Panc1 (cell line): Measurements from ENCODE around the gene FBLN2. TPM values are rescaled to one million over a fixed set of nuclear protein-coding genes. Genes with fewer than 3 reads are reported as not detected.

Source experiments
- ATAC-seq: fragments of 200-7000 bp; cut with Tn5 transposase; 2 replicates; pipeline ENCODE4 v1.9.1; 2020; ENCODE audit warnings: mild to moderate bottlenecking, moderate library complexity
- BruUV-seq: library from RNA; stranded (reverse); fragments of 400-500 nt; replicated peaks from 2 replicates; lab custom pipeline; 2021; lab: Mats Ljungman, UMichigan
- CTCF ChIA-PET: fragments of 300-600 bp; sonication (Branson Sonifier 250); formaldehyde crosslinking; loops from one replicate; lab custom pipeline; 2022; ENCODE audit warnings: antibody characterized with exemption; lab: Charles Lee
- POLR2A ChIA-PET: fragments of 300-600 bp; sonication (Branson Sonifier 250); formaldehyde crosslinking; loops from one replicate; lab custom pipeline; 2022; ENCODE audit warnings: antibody characterized with exemption; lab: Charles Lee
- DNase-seq: peaks from one replicate; pipeline ENCODE4 v3.0.0-alpha.2; 2010; ENCODE audit warnings: low read depth, low spot score
- H3K27ac ChIP-seq: 2 replicates; pipeline ENCODE4 v1.5.1; 2011; ENCODE audit warnings: mild to moderate bottlenecking, low read length, inconsistent platforms
- H3K27me3 ChIP-seq: fragments of 200-500 bp; sonication (Bioruptor generic); 2 replicates; pipeline ENCODE4 v1.6.0; 2014; ENCODE audit warnings: low read length, inconsistent platforms; ENCODE audit not compliant: control insufficient read depth, insufficient read depth
- H3K36me3 ChIP-seq: fragments of 200-500 bp; sonication (Bioruptor generic); 2 replicates; pipeline ENCODE4 v1.5.1; 2014; ENCODE audit warnings: inconsistent platforms, mild to moderate bottlenecking, low read length, moderate library complexity; ENCODE audit not compliant: control insufficient read depth, insufficient read depth
- H3K4me1 ChIP-seq: 2 replicates; pipeline ENCODE4 v1.5.1; 2011; ENCODE audit warnings: inconsistent platforms, mild to moderate bottlenecking, low read length, moderate library complexity; ENCODE audit not compliant: control insufficient read depth, insufficient read depth
- H3K4me3 ChIP-seq, 2 experiments: 2 replicates each; pipeline ENCODE4 v1.5.1; 2011 to 2012; ENCODE audit warnings: low read depth in 2 of 2, low read length in 2 of 2, mild to moderate bottlenecking in 2 of 2, inconsistent platforms in 1 of 2, moderate library complexity in 1 of 2
- H3K9me3 ChIP-seq: fragments of 200-500 bp; sonication (Bioruptor generic); 2 replicates; pipeline ENCODE4 v1.5.1; 2014; ENCODE audit warnings: low read depth, mild to moderate bottlenecking, inconsistent platforms, low read length, moderate library complexity; ENCODE audit not compliant: control insufficient read depth, insufficient read depth
- CTCF ChIP-seq: fragments of 450-650 bp; IDR thresholded peaks from 2 replicates; pipeline ENCODE4 v1.5.1; 2017; ENCODE audit warnings: mild to moderate bottlenecking
- POLR2AphosphoS5 ChIP-seq: IDR thresholded peaks from 2 replicates; pipeline ENCODE4 v1.6.1; 2012; ENCODE audit warnings: mild to moderate bottlenecking, low read depth, low read length, moderate library complexity
- REST ChIP-seq, 2 experiments: IDR thresholded peaks; 2 replicates each; pipeline ENCODE4 v1.6.1; 2011 to 2012; ENCODE audit warnings: low read depth in 2 of 2, control low read depth in 1 of 2, low read length in 1 of 2, mild to moderate bottlenecking in 1 of 2, moderate library complexity in 1 of 2; ENCODE audit not compliant: insufficient read depth in 1 of 2
- SIN3A ChIP-seq: IDR thresholded peaks from 2 replicates; pipeline ENCODE4 v1.6.1; 2012; ENCODE audit warnings: low read depth, mild to moderate bottlenecking, low read length, moderate library complexity, borderline replicate concordance; ENCODE audit not compliant: insufficient read depth
- TCF7L2 ChIP-seq: IDR thresholded peaks from 2 replicates; pipeline ENCODE4 v1.6.1; 2011; ENCODE audit warnings: mild to moderate bottlenecking, low read depth, low read length, inconsistent platforms
- in situ Hi-C: cut with HindIII; loops from 2 replicates; pipeline ENCODE4 v1.10.0; 2016; ENCODE audit warnings: low sequenced_read_pairs, low pct_unique_long_range_greater_than_20kb
- intact Hi-C: fragments of 100-400 bp; cut with micrococcal nuclease; formaldehyde crosslinking; loops from one replicate; pipeline ENCODE4 v1.10.0; 2022; ENCODE audit not compliant: unreplicated experiment
- total RNA-seq: library from RNA; stranded (reverse); gene quantifications from one replicate; pipeline ENCODE4 v1.2.1, GENCODE V29; 2021; ENCODE audit not compliant: unreplicated experiment

FBLN2 gene
- total RNA-seq, 1 experiment from 2014 or later: 0.44 TPM

GRCh38 chr3:13594146-13594545 lies 45.2 kb downstream of the FBLN2 start:
- no peak overlapping the region for H3K4me3 ChIP-seq
- in situ Hi-C loops: no loop called here
- no peaks in the 10 kb centered on the region for H3K4me1 ChIP-seq
- H3K36me3 ChIP-seq: no peaks in the 10 kb centered on the region
- no peaks in the 10 kb centered on the region for H3K27me3 ChIP-seq
- no peaks in the 10 kb centered on the region for H3K9me3 ChIP-seq
- no TSS peak for BruUV-seq
- ChIA-PET POLR2A (no interaction called here), CTCF (no interaction called here)
- no peak overlapping the region for H3K27ac ChIP-seq
- TF ChIP-seq SIN3A: no peak
- no peak for TF ChIP-seq TCF7L2
- TF ChIP-seq REST (IDR thresholded peaks at IDR 0.05; ENCODE audit: insufficient read depth in 1 of 2, low read depth in 2 of 2, low read length in 1 of 2): no peak
- no peak for TF ChIP-seq CTCF
- no peak for TF ChIP-seq POLR2AphosphoS5
- no peak for ATAC-seq
- DNase-seq: no peak
- intact Hi-C loops: no loop called here

- Histone ChIP-seq H3K36me3 (no peaks in the 10 kb centered on the region), H3K27me3 (no peaks in the 10 kb centered on the region), H3K9me3 (no peaks in the 10 kb centered on the region), H3K27ac (no peak overlapping the region), H3K4me1 (no peaks in the 10 kb centered on the region), H3K4me3 (no peak overlapping the region)
- TF ChIP-seq TCF7L2 (no peak), CTCF (no peak), SIN3A (no peak), POLR2AphosphoS5 (no peak)
- ATAC-seq: no peak
- intact Hi-C loops: no loop called here
- BruUV-seq: no TSS peak
- no peak for DNase-seq
- in situ Hi-C loops: no loop called here
- ChIA-PET POLR2A (no interaction called here), CTCF (no interaction called here)
These were observed 46.1 kb downstream of the FBLN2 start for GRCh38 chr3:13594991-13595421.
